ENCODE measurements around the gene ZYG11A. TPM values are rescaled to one million over a fixed set of nuclear protein-coding genes. Genes with fewer than 3 reads are reported as not detected.

ZYG11A gene
- total RNA-seq, 1 experiment from 2014 or later, result 7.3 TPM

DNA sequence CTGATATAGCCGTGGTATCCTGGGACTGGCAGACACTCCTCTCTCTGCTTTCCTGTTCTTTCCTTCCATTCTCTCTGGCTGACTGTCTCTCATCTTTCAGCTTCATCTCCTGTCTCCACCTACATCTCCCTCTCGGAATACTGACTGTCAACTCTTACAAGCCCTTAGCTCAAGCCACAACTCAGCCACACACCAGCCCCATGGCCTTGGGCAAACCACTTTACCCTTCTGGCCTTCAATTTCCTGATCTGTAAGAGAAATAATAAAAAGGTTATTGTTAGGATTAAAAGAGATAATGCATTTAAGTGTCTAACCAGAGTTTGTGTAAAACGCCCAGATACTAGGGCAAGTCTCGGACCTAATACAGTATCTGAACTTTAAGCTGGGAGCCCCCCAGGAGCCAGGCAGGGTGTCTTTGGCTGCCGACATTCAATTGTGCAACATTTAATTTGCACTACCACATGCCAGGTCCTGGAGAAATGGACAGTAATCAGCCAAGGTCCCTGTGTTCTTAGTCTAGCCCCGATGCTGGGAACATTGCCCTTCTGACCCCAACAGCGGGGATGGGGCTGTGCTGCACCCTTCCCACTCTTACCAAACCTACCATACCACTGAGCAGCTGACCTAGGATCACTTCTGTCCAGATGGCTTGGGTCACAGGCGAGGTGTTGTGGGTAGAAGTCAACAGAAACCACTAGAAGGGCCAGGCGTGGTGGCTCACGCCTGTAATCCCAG, 73.8 kb downstream of the ZYG11A start:
- Mint-ChIP-seq H3K9me3 (peaks cover 10% of the 10 kb centered on the region), H3K27ac (no peak overlapping the region), H3K27me3 (ENCODE audit: low read depth) (peaks cover 22% of the 10 kb centered on the region), H3K4me1 (0 out of 2 replicates have a peak, but pooled peaks cover 3% of the 10 kb centered on the region), H3K4me3 (no peak overlapping the region), H3K36me3 (peaks cover 5% of the 10 kb centered on the region; the same call in 1 of the 2 replicates)
- ATAC-seq, result no peak
- POLR2A ChIA-PET, result no interaction called here
- CTCF ChIA-PET, result interaction anchor here (1.6 kb wide), 1 partner anchor 230 kb away, joined by 3 read pairs; no protein-coding TSS in a partner anchor
- TF ChIP-seq JAZF1 (CRISPR knock-in tag; IDR thresholded peaks at IDR 0.05) (no peak), MXD4 (CRISPR knock-in tag; IDR thresholded peaks at IDR 0.05; ENCODE audit: borderline replicate concordance) (no peak), NR2C2 (CRISPR knock-in tag; IDR thresholded peaks at IDR 0.05) (no peak), TEAD4 (CRISPR knock-in tag; IDR thresholded peaks at IDR 0.05) (no peak), HMGA2 (CRISPR knock-in tag; IDR thresholded peaks at IDR 0.05) (no peak), GTF2I (CRISPR knock-in tag; conservative IDR thresholded peaks at IDR 0.05) (no peak), SMAD3 (CRISPR knock-in tag; IDR thresholded peaks at IDR 0.05; ENCODE audit: borderline replicate concordance) (no peak), ELF4 (CRISPR knock-in tag; IDR thresholded peaks at IDR 0.05; ENCODE audit: low read depth) (no peak), FOXJ3 (CRISPR knock-in tag; IDR thresholded peaks at IDR 0.05; ENCODE audit: borderline replicate concordance) (no peak), FOXK1 (CRISPR knock-in tag; IDR thresholded peaks at IDR 0.05) (no peak)
- TF ChIP-seq, protein P1, sequence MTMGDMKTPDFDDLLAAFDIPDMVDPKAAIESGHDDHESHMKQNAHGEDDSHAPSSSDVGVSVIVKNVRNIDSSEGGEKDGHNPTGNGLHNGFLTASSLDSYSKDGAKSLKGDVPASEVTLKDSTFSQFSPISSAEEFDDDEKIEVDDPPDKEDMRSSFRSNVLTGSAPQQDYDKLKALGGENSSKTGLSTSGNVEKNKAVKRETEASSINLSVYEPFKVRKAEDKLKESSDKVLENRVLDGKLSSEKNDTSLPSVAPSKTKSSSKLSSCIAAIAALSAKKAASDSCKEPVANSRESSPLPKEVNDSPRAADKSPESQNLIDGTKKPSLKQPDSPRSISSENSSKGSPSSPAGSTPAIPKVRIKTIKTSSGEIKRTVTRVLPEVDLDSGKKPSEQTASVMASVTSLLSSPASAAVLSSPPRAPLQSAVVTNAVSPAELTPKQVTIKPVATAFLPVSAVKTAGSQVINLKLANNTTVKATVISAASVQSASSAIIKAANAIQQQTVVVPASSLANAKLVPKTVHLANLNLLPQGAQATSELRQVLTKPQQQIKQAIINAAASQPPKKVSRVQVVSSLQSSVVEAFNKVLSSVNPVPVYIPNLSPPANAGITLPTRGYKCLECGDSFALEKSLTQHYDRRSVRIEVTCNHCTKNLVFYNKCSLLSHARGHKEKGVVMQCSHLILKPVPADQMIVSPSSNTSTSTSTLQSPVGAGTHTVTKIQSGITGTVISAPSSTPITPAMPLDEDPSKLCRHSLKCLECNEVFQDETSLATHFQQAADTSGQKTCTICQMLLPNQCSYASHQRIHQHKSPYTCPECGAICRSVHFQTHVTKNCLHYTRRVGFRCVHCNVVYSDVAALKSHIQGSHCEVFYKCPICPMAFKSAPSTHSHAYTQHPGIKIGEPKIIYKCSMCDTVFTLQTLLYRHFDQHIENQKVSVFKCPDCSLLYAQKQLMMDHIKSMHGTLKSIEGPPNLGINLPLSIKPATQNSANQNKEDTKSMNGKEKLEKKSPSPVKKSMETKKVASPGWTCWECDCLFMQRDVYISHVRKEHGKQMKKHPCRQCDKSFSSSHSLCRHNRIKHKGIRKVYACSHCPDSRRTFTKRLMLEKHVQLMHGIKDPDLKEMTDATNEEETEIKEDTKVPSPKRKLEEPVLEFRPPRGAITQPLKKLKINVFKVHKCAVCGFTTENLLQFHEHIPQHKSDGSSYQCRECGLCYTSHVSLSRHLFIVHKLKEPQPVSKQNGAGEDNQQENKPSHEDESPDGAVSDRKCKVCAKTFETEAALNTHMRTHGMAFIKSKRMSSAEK (CRISPR knock-in tag; IDR thresholded peaks at IDR 0.05; ENCODE audit: borderline replicate concordance), result no peak
- TF ChIP-seq, protein P2, sequence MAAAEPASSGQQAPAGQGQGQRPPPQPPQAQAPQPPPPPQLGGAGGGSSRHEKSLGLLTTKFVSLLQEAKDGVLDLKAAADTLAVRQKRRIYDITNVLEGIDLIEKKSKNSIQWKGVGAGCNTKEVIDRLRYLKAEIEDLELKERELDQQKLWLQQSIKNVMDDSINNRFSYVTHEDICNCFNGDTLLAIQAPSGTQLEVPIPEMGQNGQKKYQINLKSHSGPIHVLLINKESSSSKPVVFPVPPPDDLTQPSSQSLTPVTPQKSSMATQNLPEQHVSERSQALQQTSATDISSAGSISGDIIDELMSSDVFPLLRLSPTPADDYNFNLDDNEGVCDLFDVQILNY (CRISPR knock-in tag; IDR thresholded peaks at IDR 0.05), result no peak
- TF ChIP-seq, protein P3, sequence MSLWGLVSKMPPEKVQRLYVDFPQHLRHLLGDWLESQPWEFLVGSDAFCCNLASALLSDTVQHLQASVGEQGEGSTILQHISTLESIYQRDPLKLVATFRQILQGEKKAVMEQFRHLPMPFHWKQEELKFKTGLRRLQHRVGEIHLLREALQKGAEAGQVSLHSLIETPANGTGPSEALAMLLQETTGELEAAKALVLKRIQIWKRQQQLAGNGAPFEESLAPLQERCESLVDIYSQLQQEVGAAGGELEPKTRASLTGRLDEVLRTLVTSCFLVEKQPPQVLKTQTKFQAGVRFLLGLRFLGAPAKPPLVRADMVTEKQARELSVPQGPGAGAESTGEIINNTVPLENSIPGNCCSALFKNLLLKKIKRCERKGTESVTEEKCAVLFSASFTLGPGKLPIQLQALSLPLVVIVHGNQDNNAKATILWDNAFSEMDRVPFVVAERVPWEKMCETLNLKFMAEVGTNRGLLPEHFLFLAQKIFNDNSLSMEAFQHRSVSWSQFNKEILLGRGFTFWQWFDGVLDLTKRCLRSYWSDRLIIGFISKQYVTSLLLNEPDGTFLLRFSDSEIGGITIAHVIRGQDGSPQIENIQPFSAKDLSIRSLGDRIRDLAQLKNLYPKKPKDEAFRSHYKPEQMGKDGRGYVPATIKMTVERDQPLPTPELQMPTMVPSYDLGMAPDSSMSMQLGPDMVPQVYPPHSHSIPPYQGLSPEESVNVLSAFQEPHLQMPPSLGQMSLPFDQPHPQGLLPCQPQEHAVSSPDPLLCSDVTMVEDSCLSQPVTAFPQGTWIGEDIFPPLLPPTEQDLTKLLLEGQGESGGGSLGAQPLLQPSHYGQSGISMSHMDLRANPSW (CRISPR knock-in tag; conservative IDR thresholded peaks at IDR 0.05; ENCODE audit: low read depth), result no peak
- TF ChIP-seq, protein P4, sequence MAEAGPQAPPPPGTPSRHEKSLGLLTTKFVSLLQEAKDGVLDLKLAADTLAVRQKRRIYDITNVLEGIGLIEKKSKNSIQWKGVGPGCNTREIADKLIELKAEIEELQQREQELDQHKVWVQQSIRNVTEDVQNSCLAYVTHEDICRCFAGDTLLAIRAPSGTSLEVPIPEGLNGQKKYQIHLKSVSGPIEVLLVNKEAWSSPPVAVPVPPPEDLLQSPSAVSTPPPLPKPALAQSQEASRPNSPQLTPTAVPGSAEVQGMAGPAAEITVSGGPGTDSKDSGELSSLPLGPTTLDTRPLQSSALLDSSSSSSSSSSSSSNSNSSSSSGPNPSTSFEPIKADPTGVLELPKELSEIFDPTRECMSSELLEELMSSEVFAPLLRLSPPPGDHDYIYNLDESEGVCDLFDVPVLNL (CRISPR knock-in tag; IDR thresholded peaks at IDR 0.05; ENCODE audit: borderline replicate concordance, low read depth), result no peak
- DNase-seq (ENCODE audit: low spot score), result no peak

DNA sequence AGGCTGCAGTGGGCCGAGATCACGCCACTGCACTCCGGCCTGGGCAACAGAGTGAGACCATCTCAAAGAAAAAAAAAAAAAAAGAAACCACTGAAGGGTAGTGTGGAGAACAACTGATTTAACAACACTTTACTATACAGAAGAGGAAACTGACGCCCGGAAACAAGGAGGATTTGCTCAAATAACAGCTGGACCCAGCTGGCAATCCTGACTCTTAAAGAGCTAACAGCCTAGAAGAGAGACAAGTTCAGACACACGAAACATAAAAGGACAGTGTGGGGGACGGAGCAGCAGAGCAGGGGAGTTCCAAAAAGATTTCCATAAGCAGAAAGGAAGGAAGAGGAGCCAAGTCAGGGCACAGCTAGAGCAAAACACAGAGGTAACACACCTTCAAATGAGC, 74.6 kb downstream of the ZYG11A start:
- no peak for DNase-seq (ENCODE audit: low spot score)
- Mint-ChIP-seq H3K27me3 (ENCODE audit: low read depth) (peaks cover 28% of the 10 kb centered on the region), H3K4me1 (0 out of 2 replicates have a peak, but pooled peaks cover 2% of the 10 kb centered on the region), H3K4me3 (no peak overlapping the region), H3K9me3 (peaks cover 10% of the 10 kb centered on the region), H3K36me3 (peaks cover 5% of the 10 kb centered on the region; the same call in 1 of the 2 replicates), H3K27ac (no peak overlapping the region)
- ATAC-seq, result no peak
- ChIA-PET CTCF (interaction anchor here (1.6 to 1.9 kb wide), 2 partner anchors 12 to 231 kb away, joined by 3 to 6 read pairs; no protein-coding TSS in a partner anchor), POLR2A (interaction anchor here (0.7 kb wide), 1 partner anchor 66 kb away, joined by 4 read pairs; no protein-coding TSS in a partner anchor)
- no peak for TF ChIP-seq ELF4 (CRISPR knock-in tag; IDR thresholded peaks at IDR 0.05; ENCODE audit: low read depth)
- TF ChIP-seq, protein P5, sequence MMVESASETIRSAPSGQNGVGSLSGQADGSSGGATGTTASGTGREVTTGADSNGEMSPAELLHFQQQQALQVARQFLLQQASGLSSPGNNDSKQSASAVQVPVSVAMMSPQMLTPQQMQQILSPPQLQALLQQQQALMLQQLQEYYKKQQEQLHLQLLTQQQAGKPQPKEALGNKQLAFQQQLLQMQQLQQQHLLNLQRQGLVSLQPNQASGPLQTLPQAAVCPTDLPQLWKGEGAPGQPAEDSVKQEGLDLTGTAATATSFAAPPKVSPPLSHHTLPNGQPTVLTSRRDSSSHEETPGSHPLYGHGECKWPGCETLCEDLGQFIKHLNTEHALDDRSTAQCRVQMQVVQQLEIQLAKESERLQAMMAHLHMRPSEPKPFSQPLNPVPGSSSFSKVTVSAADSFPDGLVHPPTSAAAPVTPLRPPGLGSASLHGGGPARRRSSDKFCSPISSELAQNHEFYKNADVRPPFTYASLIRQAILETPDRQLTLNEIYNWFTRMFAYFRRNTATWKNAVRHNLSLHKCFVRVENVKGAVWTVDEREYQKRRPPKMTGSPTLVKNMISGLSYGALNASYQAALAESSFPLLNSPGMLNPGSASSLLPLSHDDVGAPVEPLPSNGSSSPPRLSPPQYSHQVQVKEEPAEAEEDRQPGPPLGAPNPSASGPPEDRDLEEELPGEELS (CRISPR knock-in tag; IDR thresholded peaks at IDR 0.05), result no peak
- no peak for TF ChIP-seq GTF2I (CRISPR knock-in tag; conservative IDR thresholded peaks at IDR 0.05)
- TF ChIP-seq, protein P3 (CRISPR knock-in tag; conservative IDR thresholded peaks at IDR 0.05; ENCODE audit: low read depth), result no peak

All from WTC11 (cell line).